K562 (cell line): ENCODE data around the gene GLRX. TPM values are rescaled to one million over a fixed set of nuclear protein-coding genes. Genes with fewer than 3 reads are reported as not detected.

Source experiments
- CEBPB ChIP-seq: fragments of 450-650 bp; IDR thresholded peaks from 2 replicates; pipeline ENCODE4 v1.6.1; 2016; ENCODE audit warnings: missing genetic modification characterization, missing compliant biosample characterization
- CTCFL ChIP-seq: IDR thresholded peaks from 2 replicates; pipeline ENCODE4 v1.6.1; 2011; ENCODE audit warnings: borderline replicate concordance, low read depth, mild to moderate bottlenecking, moderate library complexity, low read length; ENCODE audit not compliant: insufficient read depth, poor library complexity, severe bottlenecking
- DACH1 ChIP-seq: fragments of 450-650 bp; IDR thresholded peaks from 2 replicates; pipeline ENCODE4 v1.6.1; 2018; ENCODE audit not compliant: partially characterized antibody
- ELF1 ChIP-seq: fragments of 200-800 bp; sonication (Bioruptor generic); IDR thresholded peaks from 2 replicates; pipeline ENCODE4 v1.6.1; 2016; ENCODE audit warnings: missing genetic modification characterization, missing compliant biosample characterization
- HDAC1 ChIP-seq, 2 experiments: fragments of 450-650 bp; IDR thresholded peaks; 2 replicates each; pipeline ENCODE4 v1.6.1; 2016 to 2017; ENCODE audit warnings: inconsistent platforms in 1 of 2, mild to moderate bottlenecking in 1 of 2, moderate library complexity in 1 of 2
- MNT ChIP-seq, 2 experiments: fragments of 450-650 bp; conservative IDR thresholded peaks; 2 replicates each; pipeline ENCODE4 v1.6.1; 2017; ENCODE audit warnings: mild to moderate bottlenecking in 2 of 2, moderate library complexity in 2 of 2
- NFIC ChIP-seq: fragments of 450-650 bp; IDR thresholded peaks from 2 replicates; pipeline ENCODE4 v1.6.1; 2017; ENCODE audit warnings: mild to moderate bottlenecking, inconsistent platforms
- RBM15 ChIP-seq: fragments of 200-400 bp; formaldehyde crosslinking; IDR thresholded peaks from 2 replicates; pipeline ENCODE4 v1.6.1; 2018; ENCODE audit warnings: mild to moderate bottlenecking, low read length, moderate library complexity; ENCODE audit not compliant: insufficient read depth
- RREB1 ChIP-seq: fragments of 250-450 bp; sonication (Bioruptor Pico); IDR thresholded peaks from 2 replicates; pipeline ENCODE4 v1.4.0; 2020
- SMAD1 ChIP-seq: fragments of 150-350 bp; IDR thresholded peaks from 2 replicates; pipeline ENCODE4 v1.6.1; 2014; ENCODE audit warnings: low read length, low read depth; ENCODE audit not compliant: partially characterized antibody
- SNRNP70 ChIP-seq: fragments of 200-400 bp; formaldehyde crosslinking; optimal IDR thresholded peaks from 2 replicates; pipeline ENCODE3; 2017; ENCODE audit warnings: low read depth, low read length
- UBTF ChIP-seq, 2 experiments: IDR thresholded peaks; 2 replicates each; pipeline ENCODE4 v1.6.1; 2012; ENCODE audit warnings: improper control_type of control experiment in 2 of 2, low read depth in 2 of 2, low read length in 2 of 2, borderline replicate concordance in 1 of 2
- ZFP30 ChIP-seq: fragments of 250-450 bp; sonication (Bioruptor Pico); IDR thresholded peaks from 2 replicates; pipeline ENCODE4 v1.8.0; 2022; ENCODE audit warnings: moderate library complexity, mild to moderate bottlenecking, inconsistent platforms, borderline replicate concordance
- ZKSCAN8 ChIP-seq: fragments of 200-800 bp; sonication (Bioruptor generic); IDR thresholded peaks from 2 replicates; pipeline ENCODE4 v1.6.1; 2016; ENCODE audit warnings: missing genetic modification characterization, missing compliant biosample characterization
- polyA plus RNA-seq, 8 experiments: library from polyadenylated mRNA; depleted of rRNA in 4 of 8; stranded (reverse) in 5 of 8; unstranded in 3 of 8; fragments of >200 nt; fragmentation: Nextera tagmentation in 2 of 8; fragmentation: Illumina TruSeq in 1 of 8; extraction: Ambion mirVana in 2 of 8; extraction: Trizol in 1 of 8; gene quantifications; 2 replicates each; pipeline versions ENCODE4 v1.2.1 to v1.2.3, GENCODE V29; 2011 to 2014; ENCODE audit warnings: inconsistent platforms in 1 of 8, missing spikeins in 1 of 8
- total RNA-seq, 7 experiments: library from RNA; depleted of rRNA in 6 of 7; stranded (reverse); fragments of >200 nt in 6 of 7; fragmentation: Illumina TruSeq in 2 of 7; extraction: Trizol in 2 of 7; gene quantifications; 2 replicates each; pipeline versions ENCODE4 v1.2.1 to v1.2.3, GENCODE V29; 2011 to 2021; ENCODE audit warnings: low replicate concordance in 1 of 7

GLRX gene
- total and polyA plus RNA-seq, 9 of the 15 experiments (the other 6 are each of a cell fraction or from before 2014, with no cell fraction given), result 2.3 to 11.2 (median 4.6) TPM

GRCh38 chr5:95773335-95774059, 49.0 kb downstream of the GLRX start (continued):
- TF ChIP-seq UBTF (IDR thresholded peaks at IDR 0.05; ENCODE audit: borderline replicate concordance in 1 of 2, low read depth in 2 of 2, low read length in 2 of 2) (no peak), CTCFL (no peak), RBM15 (no peak), NFIC (peak; percentile 86), HDAC1 (IDR thresholded peaks at IDR 0.05) (no peak), MNT (conservative IDR thresholded peaks at IDR 0.05) (0 out of 4 replicates have a peak, but pooled peaks of 1 of the 2 experiments have one; percentile 34), CEBPB (tag) (peak; percentile 81), ZFP30 (CRISPR knock-in tag) (no peak), SMAD1 (no peak), ELF1 (tag) (no peak), RREB1 (CRISPR knock-in tag) (0 out of 2 replicates have a peak, but pooled peaks have one; percentile 20), SNRNP70 (no peak), DACH1 (no peak), ZKSCAN8 (CRISPR knock-in tag) (no peak)
